Choroid plexus epithelial cell (primary cell): ENCODE results near the gene INTS7.
A peak's percentile ranks its signal among the peaks of the same experiment; 100 is the strongest.
"Not testable (repeated sequence)": the region's sequence is repeated elsewhere in the genome, so short reads cannot be mapped to it uniquely, and the experiment has no call there.

Source experiments
- DNase-seq: peaks from one replicate; pipeline ENCODE4 v3.0.0-alpha.2; 2010; ENCODE audit warnings: low read depth
- H3K4me3 ChIP-seq: 2 replicates; pipeline ENCODE4 v1.5.1; 2011; ENCODE audit warnings: low read depth, mild to moderate bottlenecking, control low read depth, low read length, moderate library complexity
- CTCF ChIP-seq: conservative IDR thresholded peaks from 2 replicates; pipeline ENCODE4 v1.5.1; 2011; ENCODE audit warnings: low read depth, mild to moderate bottlenecking, control low read depth, inconsistent platforms, low read length, moderate library complexity

Gene INTS7

DNA sequence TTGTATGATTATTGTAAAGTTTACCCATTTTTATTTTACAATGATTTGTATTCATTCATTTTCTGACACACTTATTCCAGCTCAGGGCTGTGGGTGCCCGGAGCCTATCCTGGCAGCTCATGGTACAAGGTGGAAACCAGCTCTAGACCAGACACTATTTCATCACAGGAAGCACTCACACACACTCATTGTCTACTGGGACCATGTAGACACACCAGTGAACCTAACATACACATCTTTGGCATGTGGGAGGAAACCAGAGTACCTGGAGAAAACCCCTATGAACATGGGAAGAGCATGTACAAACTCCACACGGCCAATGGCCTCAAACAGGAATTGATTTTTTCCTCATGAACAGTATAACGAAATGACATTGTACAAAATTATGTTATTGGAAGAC, 2.5 kb upstream of the INTS7 start:
- no peak overlapping the region for H3K4me3 ChIP-seq
- TF ChIP-seq CTCF, result no peak

GRCh38 chr1:212035835-212036605, 663 bp upstream of the INTS7 start:
- no peak for DNase-seq
- TF ChIP-seq CTCF, result no peak
- H3K4me3 ChIP-seq, result peak overlapping the region; percentile 91

More for the DNA sequence above, 2.5 kb upstream of the INTS7 start:
- no peak for DNase-seq

DNA sequence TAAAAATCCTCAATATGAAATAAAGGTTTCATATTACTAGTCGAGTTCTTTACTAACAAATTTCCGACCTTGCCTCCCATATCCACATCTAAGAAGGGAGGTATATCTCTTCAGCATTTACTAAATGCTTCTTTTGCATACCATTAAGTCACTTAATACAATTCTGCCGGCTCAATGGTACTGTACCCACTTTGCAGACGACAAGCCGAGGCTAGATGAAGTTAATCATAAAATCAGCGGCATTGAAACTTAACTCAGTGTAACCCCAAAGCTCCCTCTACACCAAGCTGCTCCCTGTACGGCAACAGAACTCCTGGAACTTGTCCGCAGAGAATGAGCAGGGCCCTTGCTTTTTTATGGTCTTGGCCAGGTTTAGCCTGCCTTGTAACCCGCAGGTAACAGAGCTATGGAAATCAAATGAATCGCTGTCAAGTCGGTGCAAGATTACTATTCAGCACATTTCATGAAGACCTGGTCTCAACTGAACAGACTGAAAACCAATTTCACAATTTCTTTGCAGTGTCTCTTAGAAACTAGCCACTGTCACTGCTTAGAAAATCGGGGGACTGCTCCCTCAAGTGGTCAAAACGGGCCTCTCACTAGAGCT, 738 bp downstream of the INTS7 start:
- DNase-seq, result no peak
- no peak for TF ChIP-seq CTCF
- H3K4me3 ChIP-seq, result peak overlapping the region; percentile 90

GRCh38 chr1:212030936-212031528, 4.3 kb downstream of the INTS7 start:
- peak; percentile 89 for DNase-seq
- TF ChIP-seq CTCF, result no peak
- no peak overlapping the region for H3K4me3 ChIP-seq

GRCh38 chr1:212027727-212028126, 7.6 kb downstream of the INTS7 start:
- H3K4me3 ChIP-seq, DNase-seq: not testable (repeated sequence)

GRCh38 chr1:212024469-212025149, 10.7 kb downstream of the INTS7 start:
- H3K4me3 ChIP-seq, result no peak overlapping the region
- TF ChIP-seq CTCF, result no peak
- DNase-seq, result no peak

DNA sequence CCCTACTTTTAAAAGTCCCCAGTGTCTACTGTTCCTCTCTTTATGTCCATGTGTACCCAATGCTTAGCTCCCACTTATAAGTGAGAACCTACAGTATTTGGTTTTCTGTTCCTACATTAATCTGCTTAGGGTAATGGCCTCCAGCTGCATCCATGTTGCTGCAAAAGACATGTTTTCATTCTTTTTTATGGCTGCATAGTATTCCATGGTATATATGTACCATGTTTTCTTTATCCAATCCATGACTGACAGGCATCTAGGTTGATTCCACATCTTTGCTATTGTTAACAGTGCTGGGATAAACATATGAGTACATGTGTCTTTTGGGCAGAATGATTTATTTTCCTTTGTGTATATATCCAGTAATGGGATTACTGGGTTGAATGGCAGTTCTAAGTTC, 12.4 kb downstream of the INTS7 start:
- not testable (repeated sequence) for H3K4me3 ChIP-seq, DNase-seq
